Umbilical cord (tissue), 2 donors: ENCODE results near the gene KLHL18. TPM values are rescaled to one million over a fixed set of nuclear protein-coding genes. Genes with fewer than 3 reads are reported as not detected.
A peak's percentile ranks its signal among the peaks of the same experiment; 100 is the strongest.
"Not testable (repeated sequence)": the region's sequence is repeated elsewhere in the genome, so short reads cannot be mapped to it uniquely, and the experiment has no call there.

Source experiments
- DNase-seq: peaks from one replicate; pipeline ENCODE4 v3.0.0-alpha.2; 2015; ENCODE audit warnings: low spot score
- total RNA-seq: library from RNA; depleted of rRNA; stranded (reverse); fragments of >200 nt; gene quantifications from one replicate; pipeline ENCODE4 v1.2.3, GENCODE V29; 2014; ENCODE audit warnings: low replicate concordance; ENCODE audit not compliant: insufficient read depth

KLHL18 gene
- total RNA-seq, 1 donor from 2014 or later, result 11.8 TPM

- no peak for DNase-seq
Observed at GRCh38 chr3:47273564-47273963, 9.2 kb upstream of the KLHL18 start.

GRCh38 chr3:47274652-47275051, 8.1 kb upstream of the KLHL18 start:
- no peak for DNase-seq

GRCh38 chr3:47276558-47276957, 6.2 kb upstream of the KLHL18 start:
- DNase-seq, result no peak

GRCh38 chr3:47280519-47280918, 2.2 kb upstream of the KLHL18 start:
- no peak for DNase-seq

DNA sequence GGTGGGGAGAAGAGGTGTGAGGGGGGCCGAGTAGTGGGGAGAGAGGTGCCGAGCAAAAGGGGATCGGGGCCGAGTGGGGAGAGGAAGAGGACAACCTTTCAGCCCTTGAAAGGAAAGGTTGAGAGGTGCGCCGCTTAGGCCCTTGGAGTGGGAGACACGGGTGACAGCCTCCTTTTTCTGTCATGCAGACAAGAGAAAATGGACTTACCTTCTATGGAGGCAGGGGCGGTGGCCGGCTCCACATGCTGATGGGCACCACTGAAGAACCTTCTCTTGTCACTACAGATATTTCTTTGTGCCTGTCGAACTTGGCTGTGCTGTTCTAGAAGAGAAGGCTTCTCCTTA, 421 bp downstream of the KLHL18 start:
- DNase-seq, result no peak

DNA sequence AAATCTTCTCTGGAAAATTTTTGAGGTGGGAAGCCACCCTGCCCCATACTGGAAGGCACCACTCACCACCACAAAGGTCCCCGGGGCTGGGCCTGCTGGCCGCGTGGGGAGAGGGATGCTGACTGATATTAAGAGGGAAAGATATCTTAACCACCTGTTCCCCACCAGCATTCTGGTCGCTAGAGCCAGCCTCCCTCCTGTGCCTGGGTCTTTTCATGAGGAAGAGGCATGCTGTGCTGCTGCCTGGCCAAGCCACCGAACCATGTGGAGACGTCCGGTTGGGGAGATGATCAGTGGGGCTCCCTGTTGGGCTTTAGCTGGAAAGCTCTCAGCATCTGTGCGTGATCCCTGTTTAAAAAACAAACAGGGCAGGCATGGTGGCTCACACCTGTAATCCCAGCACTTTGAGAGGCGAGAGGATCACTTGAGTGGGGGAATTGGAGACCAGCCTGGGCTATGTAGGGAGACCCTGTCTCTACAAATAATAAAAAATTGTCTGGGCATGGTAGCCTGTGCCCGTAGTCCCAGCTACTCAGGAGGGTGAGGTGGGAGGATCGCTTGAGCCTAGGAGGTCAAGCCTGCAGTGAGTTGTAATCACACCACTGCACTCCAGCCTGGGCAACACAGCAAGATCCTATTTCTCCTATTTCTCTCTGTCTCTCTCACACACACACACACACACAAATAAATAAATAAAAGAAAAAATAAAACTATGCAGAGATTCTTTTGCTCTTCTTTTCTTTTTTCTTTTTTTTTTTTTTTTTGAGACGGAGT, 1.0 kb downstream of the KLHL18 start:
- DNase-seq, result no peak

DNA sequence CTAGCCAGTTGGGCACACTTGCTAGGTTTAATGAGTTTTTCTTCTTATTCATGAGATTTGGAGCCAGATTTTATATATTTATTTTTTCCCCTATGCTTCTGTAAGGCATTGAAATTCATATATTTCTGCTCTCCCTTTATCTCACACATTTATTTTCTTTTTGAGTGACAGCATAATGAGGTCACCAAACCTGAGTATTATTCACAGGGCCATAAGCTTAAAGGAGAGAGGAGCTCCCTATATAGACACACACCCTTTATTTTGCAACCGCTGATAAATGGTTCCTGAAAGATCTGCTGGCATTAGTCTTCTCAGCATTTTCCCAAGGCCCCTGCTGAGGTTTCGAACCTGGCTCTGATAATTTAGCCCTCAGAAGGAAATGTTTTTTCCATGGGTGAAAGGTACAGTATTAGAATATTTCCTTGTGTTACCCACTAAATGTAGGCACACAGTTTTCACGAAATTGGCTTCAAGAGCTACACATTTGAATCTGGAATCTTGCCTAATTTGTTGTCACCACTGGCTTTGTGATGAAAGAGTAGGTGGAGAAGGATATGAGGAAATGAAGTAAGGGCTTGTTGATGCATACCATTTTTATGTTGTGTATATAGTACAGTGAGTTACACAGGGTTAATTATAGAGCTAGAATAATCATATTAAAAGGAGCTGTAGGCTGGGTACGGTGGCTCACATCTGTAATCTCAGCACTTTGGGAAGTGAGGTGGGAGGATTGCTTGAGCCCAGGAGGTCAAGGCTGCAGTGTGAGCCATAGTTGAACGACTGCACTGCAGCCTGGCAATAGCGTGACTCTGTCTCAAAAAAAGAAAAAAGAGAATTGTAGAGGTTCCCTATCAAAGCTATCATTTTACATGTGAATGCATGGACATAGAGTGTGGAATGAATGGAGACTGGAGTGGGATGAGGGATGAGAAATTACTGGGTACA, 6.5 kb downstream of the KLHL18 start:
- DNase-seq, result no peak

DNA sequence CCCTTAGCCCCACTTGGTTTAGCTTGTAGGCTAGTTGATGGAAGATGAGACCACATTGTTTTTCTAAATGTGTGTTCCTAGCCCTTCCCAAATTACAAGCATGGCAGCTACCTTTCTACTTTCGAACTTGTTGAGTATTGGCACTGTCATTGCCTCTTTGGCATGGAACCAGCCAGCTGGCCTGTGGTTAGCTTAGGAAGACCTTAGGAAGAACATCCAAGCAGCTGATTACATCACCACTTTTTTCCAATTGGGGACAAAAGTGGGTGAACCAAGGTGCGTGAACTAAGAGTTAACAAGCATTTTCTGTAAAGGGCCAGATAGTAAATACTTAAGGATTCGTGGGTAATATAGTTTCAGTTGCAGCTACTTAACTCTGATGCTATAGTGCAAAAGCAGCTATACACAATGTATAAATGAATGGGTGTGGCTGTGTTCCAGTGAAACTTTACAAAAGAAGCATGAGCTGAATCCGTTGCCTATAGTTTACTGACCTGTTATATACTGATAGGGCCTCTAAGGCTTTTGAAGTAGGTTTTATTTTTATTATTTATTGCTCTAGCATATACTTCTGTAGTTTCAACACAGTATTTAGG, 8.5 kb downstream of the KLHL18 start:
- DNase-seq, result no peak

- DNase-seq, result not testable (repeated sequence)
Observed at GRCh38 chr3:47291754-47292420, 9.1 kb downstream of the KLHL18 start.

DNA sequence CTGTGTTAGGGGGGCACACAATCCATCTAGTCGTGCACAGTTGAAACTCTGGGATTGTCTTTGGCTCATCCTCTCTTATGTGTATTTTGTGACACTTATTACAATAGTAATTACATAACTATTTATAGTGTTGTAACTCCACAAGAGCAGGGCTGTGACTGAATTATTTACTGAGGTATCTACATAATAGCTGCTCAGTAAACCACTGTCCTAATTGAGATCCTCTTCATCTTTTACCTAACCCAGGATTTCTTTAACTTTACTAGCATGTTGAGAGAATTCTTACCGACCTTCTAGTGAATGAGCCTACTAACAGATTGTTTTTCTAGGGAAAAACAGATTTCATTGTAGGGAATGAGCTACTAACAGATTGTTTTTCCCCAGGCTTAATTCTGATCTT, 11.1 kb downstream of the KLHL18 start:
- DNase-seq, result no peak

GRCh38 chr3:47294392-47294791, 11.6 kb downstream of the KLHL18 start:
- DNase-seq, result no peak

DNA sequence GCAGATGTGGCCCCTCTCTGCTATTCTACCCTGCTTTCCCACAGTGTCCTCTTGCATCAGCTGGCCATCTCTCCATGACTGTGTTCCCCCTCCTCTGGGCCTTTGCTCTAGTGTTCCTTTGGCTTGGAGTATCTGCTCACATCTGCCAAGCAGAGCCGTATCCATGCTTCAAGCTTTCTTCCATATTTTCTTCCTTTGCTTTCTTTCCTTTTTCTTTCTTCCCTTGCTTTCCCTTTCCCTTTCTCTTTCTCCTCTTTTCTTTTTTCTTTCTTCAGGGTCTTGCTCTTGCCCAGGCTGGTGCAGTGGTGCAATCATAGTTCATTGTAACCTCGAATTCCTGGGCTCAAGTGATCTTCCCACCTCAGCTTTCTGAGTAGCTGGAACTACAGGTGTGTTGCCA, 12.6 kb downstream of the KLHL18 start:
- DNase-seq, result no peak

GRCh38 chr3:47295976-47296375, 13.2 kb downstream of the KLHL18 start:
- DNase-seq, result no peak

DNA sequence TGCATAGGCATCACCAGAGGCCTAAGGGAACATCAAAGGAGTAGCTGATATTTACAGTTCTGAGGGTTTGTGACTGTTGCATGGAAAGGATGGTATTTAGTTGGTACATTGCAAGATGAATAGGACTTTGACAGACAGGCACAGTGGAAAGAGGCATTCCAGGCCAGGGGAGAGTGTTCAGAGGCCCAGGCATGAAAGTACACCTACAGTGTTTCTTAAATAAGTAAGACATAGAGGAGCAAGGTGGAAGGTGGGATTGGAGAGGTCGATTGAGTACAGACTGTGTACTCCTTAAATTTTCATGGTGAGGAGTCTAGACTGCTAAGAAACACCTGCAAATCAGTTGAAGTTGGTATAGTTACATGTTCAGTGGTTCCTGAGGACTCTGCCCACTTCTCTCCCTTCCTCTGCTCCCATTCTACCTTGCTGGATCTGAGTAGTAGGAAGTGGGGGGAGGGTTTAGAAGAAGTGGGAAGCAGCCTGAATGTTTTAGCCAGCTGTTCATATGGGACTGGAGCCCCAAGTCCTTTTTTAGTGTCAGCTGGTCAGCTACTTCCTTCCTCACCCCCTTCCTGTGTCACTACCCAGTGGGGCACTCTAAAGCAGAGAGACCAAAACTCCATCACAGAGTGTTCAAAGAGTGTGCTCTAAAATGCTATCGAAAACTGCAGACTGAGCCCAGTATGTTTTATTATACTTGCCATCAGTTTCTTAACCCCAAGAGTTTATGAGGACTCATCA, 14.0 kb downstream of the KLHL18 start:
- peak; percentile 10 for DNase-seq

GRCh38 chr3:47298439-47298838, 15.7 kb downstream of the KLHL18 start:
- no peak for DNase-seq

DNA sequence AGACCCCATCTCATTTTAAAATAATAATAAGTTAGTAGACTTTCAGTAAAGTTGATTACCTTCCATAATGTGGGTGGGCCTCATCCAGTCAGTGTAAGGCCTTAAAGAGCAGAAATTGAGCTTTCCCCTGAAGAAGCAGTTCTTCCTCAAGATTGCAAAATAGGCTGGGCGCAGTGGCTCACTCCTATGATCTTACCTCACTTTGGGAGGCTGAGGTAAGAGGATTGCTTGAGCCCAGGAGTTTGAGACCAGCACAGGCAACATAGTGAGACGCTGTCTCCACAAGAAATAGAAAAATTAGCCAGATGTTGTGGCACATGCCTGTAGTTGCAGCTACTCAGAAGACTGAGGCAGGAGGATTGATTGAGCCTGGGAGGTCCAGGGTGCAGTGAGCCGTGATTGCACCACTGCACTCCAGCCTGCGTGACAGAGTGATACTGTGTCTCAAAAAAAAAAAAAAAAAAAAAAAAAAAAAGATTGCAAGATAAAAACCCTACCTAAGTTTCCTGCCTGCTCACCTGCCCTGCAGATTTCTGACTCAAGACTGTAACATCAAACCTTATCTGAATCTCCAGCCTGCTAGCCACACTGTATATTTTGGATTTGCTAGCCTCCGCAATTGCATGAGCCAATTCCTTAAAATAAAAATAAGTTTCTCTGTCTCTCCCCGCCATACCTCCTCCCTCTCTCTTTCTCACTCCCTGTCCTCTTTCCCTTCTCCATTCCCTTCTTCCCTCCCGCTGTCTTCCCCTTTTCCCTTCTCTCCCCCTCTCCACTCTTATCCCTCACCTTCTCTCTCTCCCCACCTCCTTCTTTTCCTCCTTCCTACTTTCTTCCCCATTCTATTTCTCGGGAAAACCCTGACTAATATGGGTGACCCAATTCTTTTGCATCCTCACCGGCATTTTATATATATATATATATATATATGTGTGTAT, 16.9 kb downstream of the KLHL18 start:
- DNase-seq, result no peak

GRCh38 chr3:47301456-47301855, 18.7 kb downstream of the KLHL18 start:
- DNase-seq, result no peak

DNA sequence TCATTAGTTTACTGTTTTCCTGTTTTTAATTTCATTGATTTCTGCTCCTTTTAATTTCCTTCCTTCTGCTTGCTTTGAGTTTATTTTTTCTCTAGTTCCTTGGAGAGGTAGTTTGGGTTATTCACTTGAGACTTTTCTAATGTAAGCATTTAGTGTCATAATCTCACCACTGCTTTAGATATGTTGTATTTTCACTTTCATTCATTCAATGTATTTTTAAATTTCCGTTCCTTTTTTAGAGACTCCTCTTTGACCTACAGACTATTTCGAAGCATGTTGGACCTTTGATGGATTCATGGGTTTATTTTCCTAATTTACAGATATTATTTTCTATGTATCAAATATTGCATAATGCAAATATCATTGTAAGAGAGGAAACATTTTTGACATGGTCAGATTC, 23.3 kb downstream of the KLHL18 start:
- no peak for DNase-seq

- DNase-seq, result not testable (repeated sequence)
Observed at GRCh38 chr3:47309231-47309630, 26.5 kb downstream of the KLHL18 start.

- DNase-seq, result no peak
Observed at GRCh38 chr3:47310391-47310790, 27.6 kb downstream of the KLHL18 start.
